K562 (cell line): ENCODE measurements around the gene PLCB3.

Experiments used
- CTCF ChIP-seq, 3 experiments: IDR thresholded peaks in 2 of 3; conservative IDR thresholded peaks in 1 of 3; 2 replicates each; pipeline ENCODE4 v1.5.1; 2011 to 2012; ENCODE audit warnings: low read length in 3 of 3, mild to moderate bottlenecking in 3 of 3, control low read depth in 2 of 3, improper control_type of control experiment in 1 of 3, inconsistent platforms in 1 of 3, low read depth in 1 of 3, mixed read lengths in 1 of 3, moderate library complexity in 1 of 3; ENCODE audit not compliant: insufficient read depth in 2 of 3
- ZNF551 ChIP-seq: fragments of 250-450 bp; sonication (Bioruptor Pico); IDR thresholded peaks from 2 replicates; pipeline ENCODE4 v1.5.0; 2021; ENCODE audit warnings: mild to moderate bottlenecking, moderate library complexity

GRCh38 chr11:64234647-64235379 is 16.5 kb upstream of the PLCB3 start:
- no peak for TF ChIP-seq ZNF551 (CRISPR knock-in tag)
- TF ChIP-seq CTCF (IDR thresholded peaks at IDR 0.05 in 2 of 3, conservative IDR thresholded peaks at IDR 0.05 in 1 of 3; ENCODE audit: insufficient read depth in 2 of 3, low read depth in 1 of 3, low read length in 3 of 3) = peak in 1 of 3 experiments; percentile 58; a peak in 1 of 6 replicates
